Measurements from ENCODE around the gene SPTBN1. TPM values are rescaled to one million over a fixed set of nuclear protein-coding genes. Genes with fewer than 3 reads are reported as not detected.
"Not testable (repeated sequence)": the region's sequence is repeated elsewhere in the genome, so short reads cannot be mapped to it uniquely, and the experiment has no call there.

The SPTBN1 gene
- total RNA-seq, 1 experiment from 2014 or later, result 204 TPM

DNA sequence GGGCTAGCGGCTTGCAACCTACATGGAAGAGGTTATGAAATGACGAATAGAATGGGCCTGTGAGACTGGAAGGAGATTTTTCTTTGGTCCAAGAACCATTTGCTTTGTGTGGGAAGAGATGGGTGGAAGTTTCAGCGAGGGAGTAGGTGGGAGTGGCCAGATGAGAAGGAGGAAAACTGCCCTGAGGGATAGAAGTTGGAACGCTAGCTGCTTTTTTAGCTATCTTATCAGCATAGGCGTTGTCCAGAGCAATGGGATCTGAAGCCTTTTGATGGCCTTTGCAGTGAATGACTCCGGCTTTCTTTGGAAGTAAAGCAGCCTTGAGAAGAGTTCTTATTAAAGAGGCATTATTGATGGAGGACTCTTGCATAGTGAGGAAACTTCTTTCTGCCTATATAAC is 52.4 kb downstream of the SPTBN1 start:
- ChIA-PET POLR2A (no interaction called here), CTCF (no interaction called here)
- H3K36me3 Mint-ChIP-seq, result no peaks in the 10 kb centered on the region
- TF ChIP-seq ZNF396 (CRISPR knock-in tag; IDR thresholded peaks at IDR 0.05; ENCODE audit: borderline replicate concordance), result no peak
- no peak for TF ChIP-seq ATF3 (CRISPR knock-in tag; conservative IDR thresholded peaks at IDR 0.05)
- TF ChIP-seq NR3C1 (CRISPR knock-in tag; conservative IDR thresholded peaks at IDR 0.05; ENCODE audit: low read depth), result no peak
- TF ChIP-seq, protein P1, sequence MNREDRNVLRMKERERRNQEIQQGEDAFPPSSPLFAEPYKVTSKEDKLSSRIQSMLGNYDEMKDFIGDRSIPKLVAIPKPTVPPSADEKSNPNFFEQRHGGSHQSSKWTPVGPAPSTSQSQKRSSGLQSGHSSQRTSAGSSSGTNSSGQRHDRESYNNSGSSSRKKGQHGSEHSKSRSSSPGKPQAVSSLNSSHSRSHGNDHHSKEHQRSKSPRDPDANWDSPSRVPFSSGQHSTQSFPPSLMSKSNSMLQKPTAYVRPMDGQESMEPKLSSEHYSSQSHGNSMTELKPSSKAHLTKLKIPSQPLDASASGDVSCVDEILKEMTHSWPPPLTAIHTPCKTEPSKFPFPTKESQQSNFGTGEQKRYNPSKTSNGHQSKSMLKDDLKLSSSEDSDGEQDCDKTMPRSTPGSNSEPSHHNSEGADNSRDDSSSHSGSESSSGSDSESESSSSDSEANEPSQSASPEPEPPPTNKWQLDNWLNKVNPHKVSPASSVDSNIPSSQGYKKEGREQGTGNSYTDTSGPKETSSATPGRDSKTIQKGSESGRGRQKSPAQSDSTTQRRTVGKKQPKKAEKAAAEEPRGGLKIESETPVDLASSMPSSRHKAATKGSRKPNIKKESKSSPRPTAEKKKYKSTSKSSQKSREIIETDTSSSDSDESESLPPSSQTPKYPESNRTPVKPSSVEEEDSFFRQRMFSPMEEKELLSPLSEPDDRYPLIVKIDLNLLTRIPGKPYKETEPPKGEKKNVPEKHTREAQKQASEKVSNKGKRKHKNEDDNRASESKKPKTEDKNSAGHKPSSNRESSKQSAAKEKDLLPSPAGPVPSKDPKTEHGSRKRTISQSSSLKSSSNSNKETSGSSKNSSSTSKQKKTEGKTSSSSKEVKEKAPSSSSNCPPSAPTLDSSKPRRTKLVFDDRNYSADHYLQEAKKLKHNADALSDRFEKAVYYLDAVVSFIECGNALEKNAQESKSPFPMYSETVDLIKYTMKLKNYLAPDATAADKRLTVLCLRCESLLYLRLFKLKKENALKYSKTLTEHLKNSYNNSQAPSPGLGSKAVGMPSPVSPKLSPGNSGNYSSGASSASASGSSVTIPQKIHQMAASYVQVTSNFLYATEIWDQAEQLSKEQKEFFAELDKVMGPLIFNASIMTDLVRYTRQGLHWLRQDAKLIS (CRISPR knock-in tag; IDR thresholded peaks at IDR 0.05; ENCODE audit: borderline replicate concordance), result no peak
- TF ChIP-seq GTF2I (CRISPR knock-in tag; conservative IDR thresholded peaks at IDR 0.05), result no peak
- TF ChIP-seq FOXP1 (CRISPR knock-in tag; IDR thresholded peaks at IDR 0.05; ENCODE audit: borderline replicate concordance), result no peak
- TF ChIP-seq, protein P2, sequence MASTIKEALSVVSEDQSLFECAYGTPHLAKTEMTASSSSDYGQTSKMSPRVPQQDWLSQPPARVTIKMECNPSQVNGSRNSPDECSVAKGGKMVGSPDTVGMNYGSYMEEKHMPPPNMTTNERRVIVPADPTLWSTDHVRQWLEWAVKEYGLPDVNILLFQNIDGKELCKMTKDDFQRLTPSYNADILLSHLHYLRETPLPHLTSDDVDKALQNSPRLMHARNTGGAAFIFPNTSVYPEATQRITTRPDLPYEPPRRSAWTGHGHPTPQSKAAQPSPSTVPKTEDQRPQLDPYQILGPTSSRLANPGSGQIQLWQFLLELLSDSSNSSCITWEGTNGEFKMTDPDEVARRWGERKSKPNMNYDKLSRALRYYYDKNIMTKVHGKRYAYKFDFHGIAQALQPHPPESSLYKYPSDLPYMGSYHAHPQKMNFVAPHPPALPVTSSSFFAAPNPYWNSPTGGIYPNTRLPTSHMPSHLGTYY (CRISPR knock-in tag; IDR thresholded peaks at IDR 0.05), result no peak
- no peak for TF ChIP-seq ZNF416 (CRISPR knock-in tag; IDR thresholded peaks at IDR 0.05)
- no peak for TF ChIP-seq SMAD3 (CRISPR knock-in tag; IDR thresholded peaks at IDR 0.05; ENCODE audit: borderline replicate concordance)
- DNase-seq (ENCODE audit: low spot score), result no peak
- no peaks in the 10 kb centered on the region for H3K27me3 Mint-ChIP-seq (ENCODE audit: low read depth)
- ATAC-seq, result no peak
- H3K4me1 Mint-ChIP-seq, result peaks cover 30% of the 10 kb centered on the region
- no peaks in the 10 kb centered on the region for H3K9me3 Mint-ChIP-seq
- H3K27ac Mint-ChIP-seq, result no peak overlapping the region
- no peak overlapping the region for H3K4me3 Mint-ChIP-seq

GRCh38 chr2:54509043-54509442 is 52.9 kb downstream of the SPTBN1 start:
- H3K4me1 Mint-ChIP-seq, result peaks cover 31% of the 10 kb centered on the region
- POLR2A ChIA-PET, CTCF ChIA-PET: not testable (repeated sequence)

DNA sequence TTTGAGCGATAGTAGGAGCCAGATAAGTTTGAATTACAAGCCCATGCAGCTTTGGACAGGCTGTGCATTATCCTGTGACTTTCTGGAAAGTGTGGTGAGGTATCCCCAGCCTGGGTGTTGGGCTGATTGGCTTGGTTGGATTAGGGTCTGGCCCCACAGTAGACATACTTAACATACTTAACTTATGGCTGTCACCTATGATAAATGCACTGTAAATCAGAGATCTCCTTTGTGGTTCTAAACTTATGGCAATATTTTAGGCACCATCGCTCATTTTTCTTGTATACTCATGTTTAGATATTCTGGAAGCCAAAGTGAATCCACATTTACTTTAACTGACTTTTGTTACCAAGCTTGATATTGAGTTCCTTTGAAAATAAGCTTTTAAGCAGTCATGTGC is 54.8 kb downstream of the SPTBN1 start:
- no peaks in the 10 kb centered on the region for H3K9me3 Mint-ChIP-seq
- ATAC-seq, result no peak
- POLR2A ChIA-PET, result no interaction called here
- H3K4me3 Mint-ChIP-seq, result no peak overlapping the region
- H3K36me3 Mint-ChIP-seq, result no peaks in the 10 kb centered on the region
- DNase-seq (ENCODE audit: low spot score), result no peak
- H3K4me1 Mint-ChIP-seq, result peaks cover 37% of the 10 kb centered on the region
- H3K27me3 Mint-ChIP-seq (ENCODE audit: low read depth), result no peaks in the 10 kb centered on the region
- CTCF ChIA-PET, result interaction anchor here (0.7 kb wide), 1 partner anchor 8 kb away, joined by 4 read pairs; no protein-coding TSS in a partner anchor
- no peak overlapping the region for H3K27ac Mint-ChIP-seq
- TF ChIP-seq, protein P1 (CRISPR knock-in tag; IDR thresholded peaks at IDR 0.05; ENCODE audit: borderline replicate concordance), result no peak
- no peak for TF ChIP-seq NFATC4 (CRISPR knock-in tag; IDR thresholded peaks at IDR 0.05)
- no peak for TF ChIP-seq ZNF423 (CRISPR knock-in tag; IDR thresholded peaks at IDR 0.05)
- TF ChIP-seq ZBTB21 (CRISPR knock-in tag; IDR thresholded peaks at IDR 0.05; ENCODE audit: borderline replicate concordance), result no peak
- TF ChIP-seq NR1H2 (CRISPR knock-in tag; IDR thresholded peaks at IDR 0.05), result no peak
- TF ChIP-seq ZNF281 (CRISPR knock-in tag; IDR thresholded peaks at IDR 0.05), result no peak
- no peak for TF ChIP-seq TEAD4 (CRISPR knock-in tag; IDR thresholded peaks at IDR 0.05)
- TF ChIP-seq ZNF532 (CRISPR knock-in tag; IDR thresholded peaks at IDR 0.05; ENCODE audit: borderline replicate concordance), result no peak

More at GRCh38 chr2:54509043-54509442, 52.9 kb downstream of the SPTBN1 start:
- not testable (repeated sequence) for H3K4me3 Mint-ChIP-seq; H3K27ac Mint-ChIP-seq; H3K9me3 Mint-ChIP-seq; H3K36me3 Mint-ChIP-seq; H3K27me3 Mint-ChIP-seq (ENCODE audit: low read depth); ATAC-seq; DNase-seq (ENCODE audit: low spot score)

All from WTC11 (cell line).